GM23338 (cell line): ENCODE data around the gene ZNF679.

Experiments
- POLR2AphosphoS5 ChIP-seq: IDR thresholded peaks from 2 replicates; pipeline ENCODE4 v1.6.1; 2016; ENCODE audit warnings: antibody characterized with exemption, low read depth
- REST ChIP-seq: IDR thresholded peaks from one replicate; pipeline ENCODE4 v1.6.1; 2018; ENCODE audit warnings: antibody characterized with exemption; ENCODE audit not compliant: unreplicated experiment

GRCh38 chr7:64223366-64223765, 4.9 kb upstream of the ZNF679 start:
- TF ChIP-seq POLR2AphosphoS5 (no peak), REST (no peak)
